Activated T-cell treated with anti-CD3 and anti-CD28 coated beads for 1 hour (primary cell): ENCODE results near the gene HRH3.

Experiments used
- DNase-seq: peaks from one replicate; pipeline ENCODE4 v3.0.0-alpha.2; 2020; ENCODE audit warnings: low read depth

HRH3 gene

GRCh38 chr20:62219992-62220665, at the start of gene HRH3:
Gene HRH3, minus strand, starts transcription at chr20:62220278. Its CDS starts 308 bp downstream, at chr20:62219970.
- DNase-seq: peak; percentile 24

DNA sequence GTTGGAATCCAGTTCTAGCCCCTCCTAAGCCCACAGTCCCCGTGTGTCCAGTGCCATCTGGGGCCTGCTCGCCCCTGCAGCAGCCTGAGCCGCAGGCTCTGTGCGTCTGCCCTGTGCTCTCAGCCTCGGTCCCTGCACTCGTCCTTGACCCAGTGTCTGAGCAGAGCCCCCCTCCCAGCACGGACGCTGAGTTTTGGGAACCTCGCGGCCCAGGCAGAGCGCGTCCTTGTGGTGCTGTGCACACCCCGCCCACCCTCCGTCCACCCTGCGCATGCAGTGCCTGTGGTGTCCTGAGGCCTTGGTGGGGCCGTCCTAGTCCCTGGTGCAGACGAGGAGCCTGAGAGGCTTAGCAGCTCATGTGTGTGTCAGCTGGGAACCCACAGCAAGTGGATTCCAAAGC, 49.8 kb upstream of the HRH3 start:
- no peak for DNase-seq

DNA sequence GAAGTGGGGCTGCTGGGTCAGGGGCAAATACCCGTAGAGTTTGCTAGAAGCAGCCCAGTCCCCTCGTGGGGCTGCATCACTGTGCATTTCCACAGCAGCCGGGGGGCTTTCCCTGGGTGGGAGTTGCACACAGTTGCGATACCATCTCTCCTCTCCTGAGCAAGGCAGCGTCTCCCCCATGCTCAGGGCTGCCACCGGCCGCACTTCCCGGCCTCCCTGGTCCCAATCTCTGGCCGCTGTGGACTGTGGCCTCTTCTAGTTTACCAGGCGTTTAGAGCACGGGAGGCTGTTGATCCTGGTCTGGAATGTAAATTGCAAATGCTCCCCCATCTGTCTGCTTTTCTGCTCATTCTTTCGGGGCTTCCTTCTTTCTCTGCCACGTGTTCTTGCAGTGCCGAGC, 49.3 kb upstream of the HRH3 start:
- DNase-seq: no peak

DNA sequence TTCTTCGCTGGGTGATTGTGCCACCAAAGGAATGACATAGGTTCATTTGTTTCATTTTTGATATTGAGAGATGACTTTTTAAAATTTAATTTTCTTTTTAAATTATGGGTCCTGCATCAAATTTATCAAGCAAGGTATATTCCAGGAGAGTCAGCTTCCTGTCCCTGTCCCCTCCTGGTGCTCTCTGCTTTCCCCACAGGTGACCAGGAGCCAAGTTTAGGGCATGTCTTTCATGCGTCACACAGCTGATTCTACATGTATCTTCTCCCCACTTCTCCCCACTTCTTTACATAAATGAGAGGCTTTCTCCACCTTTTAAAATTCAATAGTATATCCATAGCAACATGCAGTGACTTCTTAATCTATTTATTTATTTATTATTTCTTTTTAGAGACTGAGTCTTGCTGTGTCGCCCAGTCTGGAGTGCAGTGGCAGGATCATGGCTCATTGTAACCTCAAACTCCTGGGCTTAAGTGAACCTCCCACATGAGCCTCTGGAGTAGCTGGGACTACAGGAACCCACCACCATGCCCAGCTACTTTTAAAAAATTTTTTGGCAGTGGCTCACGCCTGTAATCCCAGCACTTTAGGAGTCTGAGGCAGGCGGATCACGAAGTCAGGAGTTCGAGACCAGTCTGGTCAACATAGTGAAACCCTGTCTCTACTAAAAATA, 48.3 kb upstream of the HRH3 start:
- DNase-seq: no peak

DNA sequence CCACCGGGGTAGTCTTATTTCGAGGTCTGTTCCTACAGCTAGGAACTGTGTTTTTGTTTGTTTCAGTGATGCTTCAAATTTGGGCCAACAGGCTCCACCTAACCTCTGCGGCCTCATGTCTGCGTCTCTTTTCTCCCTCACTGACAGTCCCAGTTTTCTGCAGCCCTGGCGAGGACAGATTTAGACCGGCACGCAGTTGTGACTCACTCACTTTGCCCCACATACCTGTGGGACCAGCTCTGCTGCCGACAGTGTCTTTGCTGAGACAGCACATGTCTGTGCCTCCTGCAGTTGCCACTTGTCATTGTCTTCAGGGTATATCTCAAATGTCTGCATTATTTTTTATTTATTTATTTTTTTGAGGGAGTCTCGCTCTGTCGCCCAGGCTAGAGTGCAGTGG, 47.5 kb upstream of the HRH3 start:
- no peak for DNase-seq

DNA sequence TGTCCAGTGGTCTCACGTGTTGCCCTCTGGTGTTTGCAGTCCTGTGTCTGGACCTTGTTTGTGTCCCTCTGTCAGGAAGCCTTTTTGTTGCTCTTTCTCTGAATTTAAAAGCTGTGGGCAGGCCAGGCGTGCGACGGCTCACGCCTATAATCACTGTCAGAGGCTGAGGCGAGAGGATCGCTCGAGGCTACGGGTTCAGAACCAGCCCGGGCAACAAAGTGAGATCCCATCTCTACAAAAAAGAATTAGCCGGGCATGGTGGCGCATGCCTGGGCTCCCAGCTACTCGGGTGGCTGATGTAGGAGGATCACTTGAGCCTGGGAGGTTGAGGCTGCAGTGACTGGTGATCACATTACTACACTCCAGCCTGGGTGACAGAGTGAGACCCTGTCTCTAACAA, 46.8 kb upstream of the HRH3 start:
- DNase-seq: no peak

GRCh38 chr20:62266340-62266739, 46.3 kb upstream of the HRH3 start:
- DNase-seq: no peak

DNA sequence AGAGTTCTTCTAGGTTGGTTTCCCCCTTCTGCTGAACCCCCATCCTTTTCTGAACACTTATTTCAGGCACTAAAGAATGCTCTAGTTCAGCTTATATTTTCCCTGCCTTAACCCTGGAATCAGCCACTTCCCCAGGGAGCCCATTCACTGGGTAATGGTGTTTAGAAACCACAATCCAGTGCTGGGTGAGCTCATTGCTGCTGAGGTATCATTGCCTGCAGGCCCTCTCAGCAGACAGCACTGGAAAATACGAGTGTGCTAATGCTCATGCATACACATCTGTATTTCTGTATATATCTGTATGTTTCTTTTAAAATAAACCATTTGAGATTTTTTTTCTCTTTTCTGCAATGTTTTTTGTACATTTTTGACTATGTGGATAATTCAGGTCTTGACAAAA, 45.3 kb upstream of the HRH3 start:
- DNase-seq: no peak

DNA sequence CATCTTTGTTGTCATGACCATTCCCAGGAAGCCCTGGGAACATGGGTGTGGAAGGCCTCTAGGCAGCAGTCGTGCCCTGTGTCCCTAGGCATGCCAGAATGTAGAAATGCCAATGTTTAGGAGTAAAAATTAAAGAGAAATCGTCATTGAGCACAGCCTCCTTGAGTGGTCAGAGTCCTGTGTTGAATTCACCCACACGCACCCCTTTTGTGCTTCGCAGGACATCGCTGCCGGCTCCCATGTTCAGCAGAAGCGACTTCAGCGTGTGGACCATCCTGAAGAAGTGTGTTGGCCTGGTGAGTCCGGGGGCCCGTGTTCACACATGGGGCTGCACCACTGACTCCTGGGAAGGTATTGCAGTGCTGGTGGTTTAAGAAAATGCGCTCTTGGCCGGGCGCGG, 43.3 kb upstream of the HRH3 start:
- DNase-seq: no peak

DNA sequence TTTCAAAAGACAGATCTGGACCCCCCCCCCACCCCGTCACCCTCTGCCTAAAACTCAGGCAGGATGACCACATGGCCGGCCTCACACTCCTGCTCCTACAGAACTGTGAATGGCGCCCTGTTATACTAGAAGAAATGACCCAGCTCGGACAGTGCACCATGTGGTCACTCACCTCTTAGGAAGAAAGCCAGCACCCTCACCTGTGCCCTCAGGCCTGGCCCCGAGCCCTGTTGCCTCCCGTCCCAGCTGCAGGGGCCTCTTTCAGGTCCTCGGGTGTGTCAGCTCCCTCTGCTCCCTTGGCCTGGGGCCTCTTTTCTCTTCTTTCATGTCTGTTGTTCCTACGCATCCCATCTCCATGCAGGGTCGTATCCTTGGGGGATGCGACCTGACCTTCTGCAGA, 42.0 kb upstream of the HRH3 start:
- no peak for DNase-seq

DNA sequence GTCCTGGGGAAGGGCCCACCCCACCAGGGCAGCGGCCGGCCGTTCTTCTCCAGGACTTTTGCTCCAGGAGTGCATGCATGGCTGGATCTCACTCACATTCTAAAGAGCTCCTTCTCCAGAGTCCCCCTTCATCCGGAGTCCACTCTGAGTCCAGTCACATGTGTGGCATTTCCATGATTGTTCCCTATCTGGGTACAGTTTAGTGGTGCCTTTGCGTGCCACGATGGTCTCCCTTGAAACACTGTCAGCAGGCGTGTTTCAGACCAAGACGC, 39.2 kb upstream of the HRH3 start:
- DNase-seq: no peak

DNA sequence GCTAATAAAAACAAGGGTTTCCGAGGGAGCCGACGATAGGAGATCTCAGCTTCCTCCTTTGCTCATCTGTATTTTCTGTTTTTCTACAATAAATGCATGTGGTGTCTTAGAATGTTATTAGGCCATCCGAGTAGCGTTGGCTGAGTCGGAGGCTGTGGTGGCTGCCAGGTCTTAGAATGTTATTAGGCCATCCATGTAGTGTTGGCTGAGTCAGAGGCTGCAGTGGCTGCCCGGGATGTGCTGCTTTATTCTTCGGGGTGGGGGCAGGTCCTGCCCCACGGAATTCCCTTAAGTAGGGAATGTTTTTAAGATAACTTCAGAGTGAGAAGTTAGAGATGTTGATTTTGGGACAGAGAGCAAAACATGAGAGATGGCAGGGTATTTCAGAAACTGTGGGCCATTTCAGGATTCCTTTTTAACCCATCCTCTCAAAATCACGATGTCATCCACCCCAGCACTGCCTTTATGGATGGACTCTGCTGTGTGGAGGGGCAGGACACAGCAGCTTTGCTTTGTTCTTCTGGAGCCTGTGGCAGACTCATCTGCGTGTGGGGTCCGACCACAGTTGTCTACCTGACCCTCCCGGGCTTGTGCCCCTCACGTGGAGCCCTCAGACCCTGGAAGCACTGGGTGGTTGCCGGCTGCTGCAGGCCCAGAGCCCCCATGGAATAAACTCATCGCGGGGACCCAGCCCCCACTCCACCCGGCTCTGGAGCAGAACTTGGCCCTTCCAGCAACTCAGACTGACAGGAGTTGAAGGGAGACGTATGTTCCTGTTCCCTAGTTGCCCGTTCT, 38.6 kb upstream of the HRH3 start:
- no peak for DNase-seq

DNA sequence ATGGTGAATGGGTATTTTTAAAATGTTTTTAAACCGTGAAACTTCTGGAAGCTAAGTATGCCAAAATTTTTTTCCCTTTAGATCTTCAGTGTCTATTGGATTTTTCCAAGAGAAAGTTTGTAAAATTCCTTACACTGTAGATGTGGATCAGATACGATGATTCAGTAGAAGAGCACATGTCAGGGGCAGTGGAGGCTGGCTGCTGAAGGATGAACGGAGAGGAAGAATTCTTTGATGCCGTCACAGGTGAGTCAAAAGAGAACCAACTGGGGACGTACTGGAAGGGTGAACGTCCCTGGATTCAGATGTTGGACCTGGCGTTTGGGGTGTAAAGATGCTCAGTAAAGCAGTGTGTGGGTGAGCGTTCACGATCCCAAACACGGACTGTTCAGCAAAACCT, 35.9 kb upstream of the HRH3 start:
- no peak for DNase-seq

- no peak for DNase-seq
Measured at GRCh38 chr20:62254021-62254724, 34.1 kb upstream of the HRH3 start.

DNA sequence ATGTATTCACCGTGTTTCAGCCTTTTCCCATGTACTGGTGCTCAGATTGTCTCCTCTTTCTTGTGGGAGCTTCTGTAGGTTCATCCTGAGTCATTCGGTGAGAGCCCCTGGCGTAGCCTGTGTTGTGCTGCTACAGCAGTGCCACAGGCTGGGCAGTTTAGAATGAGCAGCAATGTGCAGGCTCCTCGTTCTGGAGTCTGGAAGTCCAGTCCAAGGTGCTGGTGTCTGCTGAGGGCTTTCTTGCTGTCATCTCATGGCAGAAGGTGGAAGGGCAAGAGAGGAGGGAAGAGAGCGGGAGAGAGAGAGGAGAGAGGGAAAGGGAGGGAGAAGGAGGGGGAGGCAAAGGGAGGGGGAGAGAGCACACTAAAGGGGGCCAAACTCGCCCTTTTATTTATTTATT, 33.3 kb upstream of the HRH3 start:
- no peak for DNase-seq

GRCh38 chr20:62252342-62252966, 32.4 kb upstream of the HRH3 start:
- DNase-seq: no peak

GRCh38 chr20:62248890-62249560, 28.9 kb upstream of the HRH3 start:
- DNase-seq: no peak

- no peak for DNase-seq
Measured at GRCh38 chr20:62246872-62247652, 27.0 kb upstream of the HRH3 start.

GRCh38 chr20:62246431-62246830, 26.4 kb upstream of the HRH3 start:
- no peak for DNase-seq

DNA sequence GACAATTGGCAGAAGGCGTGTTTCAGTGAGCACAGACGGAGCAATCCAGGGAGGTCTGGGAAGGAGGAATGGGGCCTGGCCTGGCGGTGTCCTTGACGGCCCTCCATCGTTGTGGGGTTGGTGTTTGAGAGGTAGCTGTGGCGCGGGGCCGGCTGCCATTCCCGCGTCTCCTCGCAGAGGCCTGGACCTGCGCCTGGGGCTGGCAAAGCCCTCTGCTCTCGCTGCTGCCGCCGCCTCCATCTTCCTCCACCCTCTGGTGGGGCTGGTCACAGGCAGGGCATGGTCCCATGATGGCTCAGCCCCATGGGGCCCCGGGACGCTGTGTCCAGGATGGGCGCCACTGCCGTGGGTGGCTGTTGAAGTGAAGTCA, 25.8 kb upstream of the HRH3 start:
- no peak for DNase-seq

- DNase-seq: no peak
Measured at GRCh38 chr20:62244644-62245108, 24.6 kb upstream of the HRH3 start.
